Astrocyte (in vitro differentiated cells and primary cell): ENCODE data around the gene TRIM56.

ENCODE experiments used
- CTCF ChIP-seq: IDR thresholded peaks from 2 replicates; pipeline ENCODE4 v1.5.1; 2011; ENCODE audit warnings: low read depth, mild to moderate bottlenecking, inconsistent platforms, low read length, moderate library complexity; ENCODE audit not compliant: insufficient read depth
- EZH2 ChIP-seq: IDR thresholded peaks from 2 replicates; pipeline ENCODE4 v1.6.1; 2012; ENCODE audit warnings: mild to moderate bottlenecking, low read length, inconsistent platforms; ENCODE audit not compliant: insufficient read depth

GRCh38 chr7:101123703-101124068, 38.4 kb downstream of the TRIM56 start:
- no peak for TF ChIP-seq CTCF
- TF ChIP-seq EZH2 = no peak
